Activated CD4-positive, alpha-beta T cell treated with anti-CD3 and anti-CD28 coated beads, Interleukin-2, amount 50 U/mL, for 16 hours (primary cell): Measurements from ENCODE around the gene IGFL1.
"Not testable (repeated sequence)": the region's sequence is repeated elsewhere in the genome, so short reads cannot be mapped to it uniquely, and the experiment has no call there.

Source experiments
- DNase-seq: peaks from one replicate; pipeline ENCODE4 v3.0.0-alpha.2; 2020

IGFL1 gene

DNA sequence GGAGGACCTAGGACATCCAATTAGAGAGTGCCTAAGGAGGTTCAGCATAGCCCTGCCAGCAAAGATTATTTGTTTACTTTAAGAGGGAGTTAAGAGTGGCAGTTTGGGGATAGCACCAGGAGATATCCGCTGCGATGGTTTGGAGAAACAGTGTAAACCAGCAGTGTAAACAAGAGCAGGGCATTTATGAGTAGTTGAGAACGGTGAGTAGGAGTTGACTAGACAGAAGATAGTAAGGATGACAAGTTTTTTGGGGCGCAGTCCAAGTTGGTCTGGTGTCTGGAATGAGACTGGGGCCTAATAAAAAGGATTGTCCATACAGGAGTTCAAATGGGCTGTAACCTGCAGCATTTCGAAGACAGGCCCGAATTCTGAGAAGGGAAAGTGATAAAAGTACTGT, 44.4 kb downstream of the IGFL1 start:
- not testable (repeated sequence) for DNase-seq

DNA sequence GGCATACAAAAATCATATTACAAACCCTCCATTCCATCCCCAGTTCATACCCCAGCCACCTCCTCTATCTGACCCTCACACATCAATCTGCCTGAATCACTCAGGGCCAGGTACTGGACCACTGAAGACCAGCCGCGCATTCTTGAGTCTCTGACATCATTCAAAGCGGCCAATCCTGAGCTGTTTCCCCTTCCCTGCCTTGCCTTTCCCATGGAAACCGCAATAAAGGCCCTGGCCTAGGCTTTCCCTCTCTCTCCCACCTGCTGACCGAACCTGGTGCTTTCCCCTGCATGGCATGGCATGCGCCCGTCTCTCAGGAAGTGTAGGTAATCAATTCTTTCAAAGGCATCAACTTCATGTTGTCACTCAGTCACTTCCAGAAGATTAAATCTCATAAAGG, 49.6 kb downstream of the IGFL1 start:
- DNase-seq = no peak
